Dermis blood vessel endothelial cell (primary cell): Measurements from ENCODE around the gene PSMA1. TPM values are rescaled to one million over a fixed set of nuclear protein-coding genes. Genes with fewer than 3 reads are reported as not detected.

Experiments
- total RNA-seq: library from RNA; depleted of rRNA; stranded (reverse); fragments of >200 nt; gene quantifications from 2 replicates; pipeline ENCODE4 v1.2.3, GENCODE V29; 2014

PSMA1 gene
- total RNA-seq, 1 donor from 2014 or later: 137 TPM

Other genes with a start within 250 kb of the PSMA1 start
- 112 and 173 TPM in 2 replicates for gene RRAS2, start 161.2 kb downstream of the PSMA1 start, total RNA-seq
- 254 and 312 TPM in 2 replicates for gene COPB1, start 20.6 kb downstream of the PSMA1 start, total RNA-seq
- 0.17 and 0.23 TPM in 2 replicates for gene PDE3B, start 123.4 kb upstream of the PSMA1 start, total RNA-seq